Transverse colon (tissue), 4 donors: ENCODE data around the gene MAPKAPK2. TPM values are rescaled to one million over a fixed set of nuclear protein-coding genes. Genes with fewer than 3 reads are reported as not detected.

Experiments
- DNase-seq: peaks from one replicate; pipeline ENCODE4 v3.0.0-alpha.2; 2019
- H3K27ac ChIP-seq, 4 donors: fragments of 200-600 bp; sonication (generic); 2 replicates each; pipeline ENCODE4 v1.5.1; 2016 to 2018; ENCODE audit warnings: inconsistent platforms in 4 of 4
- H3K27me3 ChIP-seq: fragments of 200-600 bp; sonication (generic); 2 replicates; pipeline ENCODE4 v1.5.1; 2017; ENCODE audit warnings: inconsistent platforms
- H3K36me3 ChIP-seq, 4 donors: fragments of 200-600 bp; sonication (generic); 2 replicates each; pipeline ENCODE4 v1.5.1; 2017 to 2019; ENCODE audit warnings: inconsistent platforms in 4 of 4
- H3K4me1 ChIP-seq, 4 donors: fragments of 200-600 bp; sonication (generic); 2 replicates each; pipeline ENCODE4 v1.5.1; 2017 to 2020; ENCODE audit warnings: inconsistent platforms in 4 of 4
- H3K4me3 ChIP-seq, 4 donors: fragments of 200-600 bp; sonication (generic); 1 replicate in 1 of 4; 2 replicates in 3 of 4; pipeline versions ENCODE4 v1.5.1 to v1.6.1; 2017 to 2019; ENCODE audit warnings: inconsistent platforms in 4 of 4
- H3K9me3 ChIP-seq, 2 donors: fragments of 200-600 bp; sonication (generic); 2 replicates each; pipeline ENCODE4 v1.5.1; 2017 to 2019; ENCODE audit warnings: inconsistent platforms in 2 of 2
- EP300 ChIP-seq: sonication (generic); formaldehyde crosslinking; IDR thresholded peaks from one replicate; pipeline ENCODE4 v1.6.1; 2017; ENCODE audit warnings: antibody characterized with exemption, low read depth
- POLR2A ChIP-seq: fragments of 450-650 bp; IDR thresholded peaks from one replicate; pipeline ENCODE4 v1.6.1; 2016; ENCODE audit warnings: antibody characterized with exemption, mild to moderate bottlenecking, moderate library complexity
- POLR2AphosphoS5 ChIP-seq, 3 donors: sonication (generic); formaldehyde crosslinking; IDR thresholded peaks; one replicate each; pipeline ENCODE4 v1.6.1; 2016; ENCODE audit warnings: antibody characterized with exemption in 3 of 3
- WGBS, 2 donors: methylation state at CpG; one replicate each; pipeline ENCODE4 v1.1.5; 2018; ENCODE audit warnings: low coverage in 1 of 2; 5-methylcytosine and 5-hydroxymethylcytosine counted together
- in situ Hi-C, 4 donors: fragments of 200-750 bp; cut with MboI; loops; one replicate each; pipeline versions ENCODE4 v1.15.0 to v1.15.1; 2017; ENCODE audit warnings: low sequenced_read_pairs in 3 of 4, low pct_ligation_motif_present in 1 of 4, low pct_unique_long_range_greater_than_20kb in 1 of 4
- intact Hi-C: fragments of 100-400 bp; cut with DNase I; formaldehyde crosslinking; loops from one replicate; pipeline ENCODE4 v1.15.1; 2023; ENCODE audit warnings: low total_unique reads
- total RNA-seq, 4 donors: library from RNA; depleted of rRNA; stranded (reverse); fragments of >200 nt; gene quantifications; one replicate each; pipeline ENCODE4 v1.1.0, GENCODE V29; 2016
- TF ChIP-seq, protein P1 (sequence below), 5 experiments: fragments of 200-600 bp in 3 of 5; fragments of 450-650 bp in 2 of 5; sonication (generic) in 3 of 5; IDR thresholded peaks; 1 replicate in 2 of 5; 2 replicates in 3 of 5; pipeline ENCODE4 v1.5.1; 2016 to 2017; ENCODE audit warnings: antibody characterized with exemption in 5 of 5, inconsistent platforms in 3 of 5, mild to moderate bottlenecking in 2 of 5, moderate library complexity in 1 of 5

The MAPKAPK2 gene
- total RNA-seq, 4 donors from 2014 or later, result 47.0 to 74.8 (median 52.2) TPM

DNA sequence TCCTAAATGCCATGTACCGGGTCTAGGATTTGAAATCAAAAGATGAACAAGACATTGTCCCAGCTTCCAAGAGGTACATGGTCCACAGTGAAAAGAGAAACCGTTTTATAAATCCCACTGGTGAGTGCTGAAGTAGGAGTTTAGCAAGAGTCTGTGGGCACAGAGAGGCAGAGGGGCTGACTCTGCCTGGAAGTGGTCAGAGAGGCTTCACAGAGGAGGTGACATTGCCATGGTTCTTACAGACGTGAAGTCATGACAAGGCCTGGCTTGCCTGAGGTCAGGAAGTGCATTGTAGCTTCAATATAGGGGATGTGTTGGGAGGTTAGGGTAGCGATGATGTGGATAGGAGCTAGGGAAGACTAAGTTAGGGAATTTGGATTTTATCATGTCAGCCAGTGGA, 28.4 kb downstream of the MAPKAPK2 start:
- intact Hi-C loops, result no loop called here
- WGBS, 2 donors, result 81 to 100% methylated on average over 2 to 4 of the region's 4 CpGs

DNA sequence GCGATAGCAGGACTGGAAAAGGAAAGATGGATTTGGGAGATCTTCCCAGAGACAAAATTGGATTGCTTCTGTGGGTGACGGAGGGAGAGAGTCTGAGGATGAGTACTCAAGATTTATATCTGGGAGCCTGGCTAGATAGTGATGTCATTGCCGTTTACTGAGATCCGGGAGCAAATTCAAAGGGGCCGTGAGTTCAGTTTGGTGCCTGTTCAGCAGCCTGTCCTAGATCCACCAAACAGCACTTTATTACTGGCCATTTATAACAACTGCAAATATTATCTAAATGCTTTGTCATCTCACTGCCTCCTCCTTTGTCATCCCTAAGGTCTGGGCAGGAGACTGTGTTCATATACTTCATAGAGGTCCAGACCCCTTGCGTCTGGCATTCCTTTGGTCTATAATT, 29.2 kb downstream of the MAPKAPK2 start:
- no peak for TF ChIP-seq EP300
- TF ChIP-seq, protein P1, sequence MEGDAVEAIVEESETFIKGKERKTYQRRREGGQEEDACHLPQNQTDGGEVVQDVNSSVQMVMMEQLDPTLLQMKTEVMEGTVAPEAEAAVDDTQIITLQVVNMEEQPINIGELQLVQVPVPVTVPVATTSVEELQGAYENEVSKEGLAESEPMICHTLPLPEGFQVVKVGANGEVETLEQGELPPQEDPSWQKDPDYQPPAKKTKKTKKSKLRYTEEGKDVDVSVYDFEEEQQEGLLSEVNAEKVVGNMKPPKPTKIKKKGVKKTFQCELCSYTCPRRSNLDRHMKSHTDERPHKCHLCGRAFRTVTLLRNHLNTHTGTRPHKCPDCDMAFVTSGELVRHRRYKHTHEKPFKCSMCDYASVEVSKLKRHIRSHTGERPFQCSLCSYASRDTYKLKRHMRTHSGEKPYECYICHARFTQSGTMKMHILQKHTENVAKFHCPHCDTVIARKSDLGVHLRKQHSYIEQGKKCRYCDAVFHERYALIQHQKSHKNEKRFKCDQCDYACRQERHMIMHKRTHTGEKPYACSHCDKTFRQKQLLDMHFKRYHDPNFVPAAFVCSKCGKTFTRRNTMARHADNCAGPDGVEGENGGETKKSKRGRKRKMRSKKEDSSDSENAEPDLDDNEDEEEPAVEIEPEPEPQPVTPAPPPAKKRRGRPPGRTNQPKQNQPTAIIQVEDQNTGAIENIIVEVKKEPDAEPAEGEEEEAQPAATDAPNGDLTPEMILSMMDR (IDR thresholded peaks at IDR 0.05), result no peak
- TF ChIP-seq POLR2AphosphoS5 (IDR thresholded peaks at IDR 0.05), result no peak
- no peak for TF ChIP-seq POLR2A
- Histone ChIP-seq H3K4me1 (peaks cover 39 to 96% (median 61%) of the 10 kb centered on the region in 4 donors), H3K27ac (peak overlapping the region; percentile 70 to 78 (median 75)), H3K4me3 (no peak overlapping the region), H3K36me3 (no peaks in the 10 kb centered on the region), H3K27me3 (no peaks in the 10 kb centered on the region), H3K9me3 (no peaks in the 10 kb centered on the region)
- intact Hi-C loops, result no loop called here
- DNase-seq, result no peak
- 58 to 60% methylated on average over 1 to 6 of the region's 6 CpGs for WGBS, 2 donors
- in situ Hi-C loops, result no loop called here

More for the DNA sequence above, 28.4 kb downstream of the MAPKAPK2 start:
- H3K36me3 ChIP-seq, result no peaks in the 10 kb centered on the region
- peaks cover 46 to 100% (median 69%) of the 10 kb centered on the region in 4 donors for H3K4me1 ChIP-seq
- DNase-seq, result no peak
- H3K4me3 ChIP-seq, result no peak overlapping the region
- in situ Hi-C loops, result no loop called here
- TF ChIP-seq, protein P1 (IDR thresholded peaks at IDR 0.05), result no peak
- TF ChIP-seq POLR2AphosphoS5 (IDR thresholded peaks at IDR 0.05), result no peak
- TF ChIP-seq EP300, result no peak
- TF ChIP-seq POLR2A, result no peak
- peak overlapping the region; percentile 70 to 78 (median 75) for H3K27ac ChIP-seq
- H3K27me3 ChIP-seq, result no peaks in the 10 kb centered on the region
- no peaks in the 10 kb centered on the region for H3K9me3 ChIP-seq

DNA sequence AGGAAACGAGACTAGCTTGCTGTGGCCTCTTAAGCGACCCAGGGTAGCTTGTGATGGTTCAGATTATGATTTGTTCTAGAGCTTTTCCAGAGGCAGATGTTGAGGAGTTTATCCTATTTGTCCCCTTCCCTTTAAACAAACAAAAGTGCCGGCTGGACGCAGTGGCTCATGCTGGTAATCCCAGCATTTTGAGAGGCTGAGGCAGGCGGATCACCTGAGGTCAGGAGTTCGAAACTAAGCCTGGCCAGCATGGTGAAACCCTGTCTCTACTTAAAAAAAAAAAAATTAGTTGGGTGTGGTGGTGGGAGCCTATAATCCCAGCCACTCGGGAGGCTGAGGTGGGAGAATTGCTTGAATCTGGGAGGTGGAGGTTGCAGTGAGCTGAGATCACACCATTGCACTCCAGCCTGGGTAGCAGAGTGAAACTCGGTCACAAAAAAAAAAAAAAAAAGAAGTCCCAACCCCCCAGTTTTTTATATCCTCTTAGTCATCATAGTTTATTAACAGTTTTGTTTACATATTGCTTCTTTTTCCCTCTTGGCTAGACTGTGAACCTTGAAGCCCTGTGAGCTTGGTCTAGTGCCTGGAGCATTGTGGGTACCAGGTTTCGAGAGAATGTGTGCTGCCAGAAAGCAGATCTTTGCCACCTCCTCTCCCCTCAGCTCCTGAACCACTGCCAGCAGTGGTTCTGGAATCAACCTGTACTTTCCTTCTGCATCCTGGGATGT, 29.8 kb downstream of the MAPKAPK2 start:
- H3K27ac ChIP-seq, result peak overlapping the region; percentile 70 to 78 (median 75)
- 8 to 30% methylated on average over 3 to 9 of the region's 9 CpGs for WGBS, 2 donors
- no peaks in the 10 kb centered on the region for H3K36me3 ChIP-seq
- peaks cover 35 to 96% (median 56%) of the 10 kb centered on the region in 4 donors for H3K4me1 ChIP-seq
- TF ChIP-seq, protein P1 (IDR thresholded peaks at IDR 0.05), result no peak
- TF ChIP-seq POLR2AphosphoS5 (IDR thresholded peaks at IDR 0.05) (peak; percentile 27 to 40 (median 38)), POLR2A (no peak)
- peak; percentile 50 for DNase-seq
- intact Hi-C loops (no loop called here), in situ Hi-C loops (no loop called here)
- no peaks in the 10 kb centered on the region for H3K9me3 ChIP-seq
- H3K4me3 ChIP-seq, result no peak overlapping the region
- H3K27me3 ChIP-seq, result no peaks in the 10 kb centered on the region

DNA sequence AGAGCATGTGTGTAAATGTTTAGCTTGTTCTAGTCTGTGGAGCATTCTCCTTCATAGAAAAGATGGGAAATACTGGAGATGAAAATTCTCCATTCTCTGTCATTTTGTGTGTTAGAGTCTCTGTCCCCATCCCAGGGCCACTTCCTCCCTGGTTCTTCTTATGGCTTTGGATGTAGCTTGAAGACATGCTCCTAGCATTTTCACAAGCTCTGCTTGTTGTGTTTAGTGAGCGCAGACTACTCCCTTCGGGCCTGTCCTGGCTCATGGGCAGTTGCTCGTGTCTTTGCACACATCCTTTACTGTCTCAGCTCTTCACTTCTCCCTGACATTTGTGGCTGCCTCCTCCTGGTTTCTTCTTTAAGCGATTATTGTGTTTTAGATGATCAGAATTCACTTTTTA, 30.4 kb downstream of the MAPKAPK2 start:
- Histone ChIP-seq H3K27me3 (no peaks in the 10 kb centered on the region), H3K36me3 (no peaks in the 10 kb centered on the region), H3K4me1 (peaks cover 32 to 91% (median 50%) of the 10 kb centered on the region in 4 donors), H3K27ac (peak overlapping the region; percentile 70 to 78 (median 75)), H3K9me3 (no peaks in the 10 kb centered on the region), H3K4me3 (no peak overlapping the region)
- in situ Hi-C loops, result no loop called here
- TF ChIP-seq EP300, result no peak
- TF ChIP-seq, protein P1 (IDR thresholded peaks at IDR 0.05), result no peak
- 79 to 81% methylated on average over 4 of the region's 4 CpGs for WGBS, 2 donors
- no peak for DNase-seq
- intact Hi-C loops, result no loop called here
